H9 (cell line): ENCODE results near the gene PM20D1. TPM values are rescaled to one million over a fixed set of nuclear protein-coding genes. Genes with fewer than 3 reads are reported as not detected.

Experiments
- DNase-seq: peaks from one replicate; pipeline ENCODE4 v3.0.0-alpha.2; 2017
- H2AFZ ChIP-seq: one replicate; pipeline ENCODE4 v1.6.1; 2013; ENCODE audit warnings: mild to moderate bottlenecking, low read length, control low read depth, moderate library complexity
- H2AK5ac ChIP-seq: 2 replicates; pipeline ENCODE4 v1.6.1; 2013; ENCODE audit warnings: low read length, control low read depth, mixed read lengths; ENCODE audit not compliant: insufficient read length
- H2BK120ac ChIP-seq: one replicate; pipeline ENCODE4 v1.6.1; 2013; ENCODE audit warnings: low read depth, mild to moderate bottlenecking, low read length, control low read depth, inconsistent platforms; ENCODE audit not compliant: poor library complexity, severe bottlenecking
- H2BK12ac ChIP-seq: 2 replicates; pipeline ENCODE4 v1.6.1; 2013; ENCODE audit warnings: low read length, control low read depth, mixed read lengths, low read depth; ENCODE audit not compliant: insufficient read length
- H2BK15ac ChIP-seq: 2 replicates; pipeline ENCODE4 v1.6.1; 2013; ENCODE audit warnings: low read depth, low read length, control low read depth
- H2BK20ac ChIP-seq: one replicate; pipeline ENCODE4 v1.6.1; 2013; ENCODE audit warnings: low read depth, mild to moderate bottlenecking, low read length, control low read depth, inconsistent platforms; ENCODE audit not compliant: poor library complexity, severe bottlenecking
- H2BK5ac ChIP-seq: 2 replicates; pipeline ENCODE4 v1.6.1; 2013; ENCODE audit warnings: low read length, control low read depth, mixed read lengths; ENCODE audit not compliant: insufficient read length
- H3K14ac ChIP-seq: 2 replicates; pipeline ENCODE4 v1.6.1; 2013; ENCODE audit warnings: low read length, control low read depth; ENCODE audit not compliant: insufficient read depth
- H3K18ac ChIP-seq: 2 replicates; pipeline ENCODE4 v1.6.1; 2013; ENCODE audit warnings: low read depth, mild to moderate bottlenecking, mixed read lengths, low read length, control low read depth; ENCODE audit not compliant: insufficient read length
- H3K23ac ChIP-seq: 2 replicates; pipeline ENCODE4 v1.6.1; 2013; ENCODE audit warnings: low read length, control low read depth, mixed read lengths, low read depth; ENCODE audit not compliant: insufficient read length
- H3K23me2 ChIP-seq: 2 replicates; pipeline ENCODE4 v1.6.1; 2013; ENCODE audit warnings: low read depth, mild to moderate bottlenecking, mixed read lengths, low read length, control low read depth; ENCODE audit not compliant: insufficient read length, poor library complexity, severe bottlenecking
- H3K27ac ChIP-seq: 2 replicates; pipeline ENCODE4 v1.5.1; 2013; ENCODE audit warnings: low read length, control low read depth, mixed read lengths, low read depth; ENCODE audit not compliant: insufficient read length
- H3K27me3 ChIP-seq: 2 replicates; pipeline ENCODE4 v1.6.1; 2013; ENCODE audit warnings: low read length, control low read depth, inconsistent platforms; ENCODE audit not compliant: insufficient read depth
- H3K4ac ChIP-seq: 2 replicates; pipeline ENCODE4 v1.6.1; 2013; ENCODE audit warnings: low read depth, mild to moderate bottlenecking, control low read depth, inconsistent platforms, low read length, moderate library complexity
- H3K4me1 ChIP-seq: 2 replicates; pipeline ENCODE4 v1.6.1; 2013; ENCODE audit warnings: low read length, control low read depth, inconsistent platforms; ENCODE audit not compliant: insufficient read depth
- H3K4me2 ChIP-seq: 2 replicates; pipeline ENCODE4 v1.6.1; 2013; ENCODE audit warnings: low read length, control low read depth, mixed read lengths; ENCODE audit not compliant: insufficient read length, insufficient read depth
- H3K56ac ChIP-seq: 2 replicates; pipeline ENCODE4 v1.6.1; 2013; ENCODE audit warnings: low read depth, mild to moderate bottlenecking, mixed read lengths, low read length, control low read depth; ENCODE audit not compliant: insufficient read length
- H3K79me1 ChIP-seq: 2 replicates; pipeline ENCODE4 v1.6.1; 2013; ENCODE audit warnings: low read depth, mild to moderate bottlenecking, moderate library complexity, low read length, control low read depth, inconsistent platforms; ENCODE audit not compliant: insufficient read depth, poor library complexity, severe bottlenecking
- H3K79me2 ChIP-seq: 2 replicates; pipeline ENCODE4 v1.6.1; 2013; ENCODE audit warnings: low read length, control low read depth, inconsistent platforms; ENCODE audit not compliant: insufficient read depth
- H3K9ac ChIP-seq: 2 replicates; pipeline ENCODE4 v1.6.1; 2013; ENCODE audit warnings: low read length, control low read depth, mixed read lengths; ENCODE audit not compliant: insufficient read length; ENCODE audit errors: extremely low read depth
- H3K9me3 ChIP-seq: one replicate; pipeline ENCODE4 v1.6.1; 2013; ENCODE audit warnings: low read depth, low read length, inconsistent platforms; ENCODE audit not compliant: control insufficient read depth
- H3T11ph ChIP-seq: one replicate; pipeline ENCODE4 v1.6.1; 2013; ENCODE audit warnings: mild to moderate bottlenecking, low read length, control low read depth, inconsistent platforms
- H4K20me1 ChIP-seq: one replicate; pipeline ENCODE4 v1.6.1; 2013; ENCODE audit not compliant: control insufficient read depth, insufficient read length, insufficient read depth
- H4K5ac ChIP-seq: 2 replicates; pipeline ENCODE4 v1.6.1; 2013; ENCODE audit warnings: low read depth, mild to moderate bottlenecking, mixed read lengths, low read length, control low read depth; ENCODE audit not compliant: insufficient read length
- H4K8ac ChIP-seq: replicated peaks from 2 replicates; pipeline ENCODE4 v1.6.1; 2013; ENCODE audit warnings: low read length, control low read depth, mixed read lengths, low read depth; ENCODE audit not compliant: insufficient read length
- H4K91ac ChIP-seq: 2 replicates; pipeline ENCODE4 v1.6.1; 2013; ENCODE audit warnings: low read depth, mild to moderate bottlenecking, moderate library complexity, mixed read lengths, low read length, control low read depth; ENCODE audit not compliant: insufficient read length
- H3K27ac Mint-ChIP-seq, 3 experiments: 2 replicates in 2 of 3; 3 replicates in 1 of 3; pipeline ENCODE4 v1.8.0; 2020 to 2021; ENCODE audit warnings: mixed read lengths in 3 of 3, mild to moderate bottlenecking in 1 of 3, moderate library complexity in 1 of 3
- H3K27me3 Mint-ChIP-seq: 2 replicates; pipeline ENCODE4 v1.8.0; 2021; ENCODE audit warnings: low read depth, mild to moderate bottlenecking, moderate library complexity, mixed read lengths
- H3K36me3 Mint-ChIP-seq, 3 experiments: 2 replicates in 2 of 3; 3 replicates in 1 of 3; pipeline ENCODE4 v1.8.0; 2020 to 2021; ENCODE audit warnings: low read depth in 3 of 3, mixed read lengths in 3 of 3; ENCODE audit not compliant: insufficient read depth in 1 of 3
- H3K4me1 Mint-ChIP-seq, 2 experiments: 2 replicates each; pipeline ENCODE4 v1.8.0; 2020; ENCODE audit warnings: mixed read lengths in 2 of 2
- H3K4me3 Mint-ChIP-seq, 2 experiments: 2 replicates in 1 of 2; 3 replicates in 1 of 2; pipeline ENCODE4 v1.8.0; 2020 to 2021; ENCODE audit warnings: mild to moderate bottlenecking in 2 of 2, mixed read lengths in 2 of 2, moderate library complexity in 1 of 2
- H3K9me3 Mint-ChIP-seq, 2 experiments: 2 replicates in 1 of 2; 3 replicates in 1 of 2; pipeline ENCODE4 v1.8.0; 2020; ENCODE audit warnings: mild to moderate bottlenecking in 2 of 2, mixed read lengths in 2 of 2, moderate library complexity in 1 of 2
- WGBS: extraction: QIAGEN DNeasy Blood & Tissue Kit; methylation state at CpG from one replicate; pipeline ENCODE4 v1.1.7; 2013; ENCODE audit warnings: missing lambda C conversion rate, low lambda C conversion rate, mixed read lengths; ENCODE audit not compliant: insufficient read length; ENCODE audit errors: extremely low coverage; 5-methylcytosine and 5-hydroxymethylcytosine counted together
- total RNA-seq: library from RNA; stranded (reverse); gene quantifications from 2 replicates; pipeline ENCODE4 v1.2.1, GENCODE V29; 2021
- TF ChIP-seq, protein P1 (sequence below): fragments of 200-600 bp; sonication (generic); conservative IDR thresholded peaks from 3 replicates; pipeline ENCODE4 v1.8.0; 2021; ENCODE audit warnings: antibody characterized with exemption, mild to moderate bottlenecking

PM20D1 gene
- total RNA-seq, 1 experiment from 2014 or later = not detected

DNA sequence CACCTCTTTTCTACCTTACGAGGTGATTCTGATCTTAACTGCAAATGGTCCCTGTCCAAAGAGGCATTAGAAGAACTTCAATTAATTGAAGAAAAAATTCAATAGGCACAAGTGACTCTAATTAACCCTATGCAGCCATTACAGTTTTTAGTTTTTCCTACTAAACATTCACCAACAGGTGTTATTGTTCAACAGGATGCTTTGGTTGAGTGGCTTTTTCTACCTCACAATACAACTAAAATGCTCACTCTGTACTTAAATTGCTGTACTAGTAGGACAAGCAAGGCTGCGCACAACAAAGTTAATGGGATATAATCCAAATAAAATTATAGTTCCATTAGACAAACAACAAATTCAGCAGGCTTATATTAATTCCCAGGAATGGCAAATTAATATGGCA is 11.6 kb upstream of the PM20D1 start:
- Histone ChIP-seq H3K27me3 (no peaks in the 10 kb centered on the region), H4K91ac (no peak overlapping the region), H3K9ac (no peak overlapping the region), H3K56ac (no peak overlapping the region), H3K18ac (no peak overlapping the region), H3K23me2 (no peaks in the 10 kb centered on the region), H4K8ac (no peak overlapping the region), H3K14ac (no peak overlapping the region), H4K5ac (no peak overlapping the region), H3T11ph (no peak overlapping the region), H3K23ac (no peak overlapping the region), H2AFZ (no peak overlapping the region), H4K20me1 (no peaks in the 10 kb centered on the region), H2BK5ac (no peak overlapping the region), H2BK15ac (no peak overlapping the region), H3K4me2 (no peak overlapping the region), H3K4me1 (no peaks in the 10 kb centered on the region), H3K79me2 (no peaks in the 10 kb centered on the region), H2AK5ac (no peak overlapping the region), H3K4ac (no peak overlapping the region), H3K79me1 (no peaks in the 10 kb centered on the region), H2BK20ac (no peak overlapping the region), H3K27ac (no peak overlapping the region), H2BK120ac (no peak overlapping the region), H2BK12ac (no peak overlapping the region), H3K9me3 (no peaks in the 10 kb centered on the region)
- H3K4me3 Mint-ChIP-seq = no peak overlapping the region
- peaks cover under 1% of the 10 kb centered on the region; the same call in 1 of the 2 replicates for H3K27me3 Mint-ChIP-seq
- WGBS = no CpG with 5 or more reads among the region's 2 CpGs
- peaks cover 3 to 13% (median 7%) of the 10 kb centered on the region in 3 experiments; a peak in 5 of 7 replicates for H3K36me3 Mint-ChIP-seq
- peaks cover 3 to 7% of the 10 kb centered on the region in 2 experiments; a peak in 3 of 5 replicates for H3K9me3 Mint-ChIP-seq
- DNase-seq = no peak
- peaks cover 0 to 9% of the 10 kb centered on the region in 2 experiments; a peak in 1 of 4 replicates for H3K4me1 Mint-ChIP-seq
- no peak overlapping the region for H3K27ac Mint-ChIP-seq
- TF ChIP-seq, protein P1, sequence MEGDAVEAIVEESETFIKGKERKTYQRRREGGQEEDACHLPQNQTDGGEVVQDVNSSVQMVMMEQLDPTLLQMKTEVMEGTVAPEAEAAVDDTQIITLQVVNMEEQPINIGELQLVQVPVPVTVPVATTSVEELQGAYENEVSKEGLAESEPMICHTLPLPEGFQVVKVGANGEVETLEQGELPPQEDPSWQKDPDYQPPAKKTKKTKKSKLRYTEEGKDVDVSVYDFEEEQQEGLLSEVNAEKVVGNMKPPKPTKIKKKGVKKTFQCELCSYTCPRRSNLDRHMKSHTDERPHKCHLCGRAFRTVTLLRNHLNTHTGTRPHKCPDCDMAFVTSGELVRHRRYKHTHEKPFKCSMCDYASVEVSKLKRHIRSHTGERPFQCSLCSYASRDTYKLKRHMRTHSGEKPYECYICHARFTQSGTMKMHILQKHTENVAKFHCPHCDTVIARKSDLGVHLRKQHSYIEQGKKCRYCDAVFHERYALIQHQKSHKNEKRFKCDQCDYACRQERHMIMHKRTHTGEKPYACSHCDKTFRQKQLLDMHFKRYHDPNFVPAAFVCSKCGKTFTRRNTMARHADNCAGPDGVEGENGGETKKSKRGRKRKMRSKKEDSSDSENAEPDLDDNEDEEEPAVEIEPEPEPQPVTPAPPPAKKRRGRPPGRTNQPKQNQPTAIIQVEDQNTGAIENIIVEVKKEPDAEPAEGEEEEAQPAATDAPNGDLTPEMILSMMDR = no peak
